HepG2 (cell line): ENCODE results near the gene FNDC3A. TPM values are rescaled to one million over a fixed set of nuclear protein-coding genes. Genes with fewer than 3 reads are reported as not detected.

ENCODE experiments used
- ATAC-seq: fragments of 200-7000 bp; cut with Tn5 transposase; 3 replicates; pipeline ENCODE4 v1.9.1; 2020; ENCODE audit warnings: mild to moderate bottlenecking, moderate library complexity
- BruUV-seq: library from RNA; stranded (reverse); fragments of 400-500 nt; replicated peaks from 2 replicates; lab custom pipeline; 2021; lab: Mats Ljungman, UMichigan
- CTCF ChIA-PET: fragments of 300-600 bp; formaldehyde crosslinking; extraction: SDS; loops from one replicate; lab custom pipeline; 2021; ENCODE audit warnings: low total read pairs, inconsistent platforms, low intra/inter-chr PET ratio; lab: Yijun Ruan, JAX
- POLR2A ChIA-PET: fragments of 350-600 bp; sonication (Branson Sonifier 250); formaldehyde crosslinking; loops from one replicate; lab custom pipeline; 2020; ENCODE audit warnings: antibody characterized with exemption, inconsistent platforms; lab: Yijun Ruan, JAX
- DNase-seq: peaks from one replicate; pipeline ENCODE4 v3.0.0-alpha.2; 2015; ENCODE audit warnings: low spot score
- FAIRE-seq: peaks from 3 replicates; lab custom pipeline; 2011; peaks lifted over from hg19 to GRCh38; lab: Jason Lieb, UNC
- H2AFZ ChIP-seq: one replicate; pipeline ENCODE4 v1.6.1; 2011; ENCODE audit warnings: low read length, inconsistent platforms
- H3K27ac ChIP-seq: fragments of 300-600 bp; 3 replicates; pipeline ENCODE4 v1.8.0; 2011; ENCODE audit warnings: mixed run types, mild to moderate bottlenecking, mixed read lengths, low read length, inconsistent platforms; ENCODE audit not compliant: insufficient read depth; ENCODE audit errors: extremely low read length
- H3K27me3 ChIP-seq, 2 experiments: fragments of 200-600 bp in 1 of 2; 2 replicates in 1 of 2; 3 replicates in 1 of 2; pipeline versions ENCODE4 v1.6.0 to v1.8.0; 2011; ENCODE audit warnings: low read length in 2 of 2, mild to moderate bottlenecking in 2 of 2, moderate library complexity in 2 of 2, inconsistent platforms in 1 of 2; ENCODE audit not compliant: insufficient read depth in 2 of 2, control insufficient read depth in 1 of 2
- H3K36me3 ChIP-seq, 2 experiments: fragments of 200-600 bp in 1 of 2; replicated peaks in 1 of 2; 2 replicates in 1 of 2; 3 replicates in 1 of 2; pipeline versions ENCODE4 v1.5.1 to v1.8.0; 2011; ENCODE audit warnings: low read length in 2 of 2, inconsistent platforms in 1 of 2; ENCODE audit not compliant: insufficient read depth in 2 of 2, control insufficient read depth in 1 of 2
- H3K4me1 ChIP-seq: 2 replicates; pipeline ENCODE4 v1.5.1; 2012; ENCODE audit warnings: low read length, inconsistent platforms; ENCODE audit not compliant: insufficient read depth
- H3K4me2 ChIP-seq: 2 replicates; pipeline ENCODE4 v1.6.0; 2011; ENCODE audit warnings: low read depth, low read length, inconsistent platforms
- H3K4me3 ChIP-seq, 3 experiments: fragments of 200-600 bp in 1 of 3; sonication (generic), shearing (Covaris generic) in 1 of 3; replicated peaks in 1 of 3; 2 replicates each; pipeline ENCODE4 v1.5.1; 2011 to 2016; ENCODE audit warnings: low read length in 3 of 3, inconsistent platforms in 2 of 3, low read depth in 2 of 3, mild to moderate bottlenecking in 2 of 3, control low read depth in 1 of 3, mixed read lengths in 1 of 3; ENCODE audit not compliant: insufficient read depth in 1 of 3
- H3K79me2 ChIP-seq: one replicate; pipeline ENCODE4 v1.6.1; 2011; ENCODE audit warnings: low read length, inconsistent platforms; ENCODE audit not compliant: insufficient read depth
- H3K9ac ChIP-seq: 2 replicates; pipeline ENCODE4 v1.6.0; 2011; ENCODE audit warnings: mild to moderate bottlenecking, low read depth, low read length, inconsistent platforms; ENCODE audit not compliant: insufficient read depth
- H3K9me3 ChIP-seq: 2 replicates; pipeline ENCODE4 v1.5.1; 2012; ENCODE audit warnings: mild to moderate bottlenecking, low read length
- H4K20me1 ChIP-seq: 2 replicates; pipeline ENCODE4 v1.6.0; 2011; ENCODE audit warnings: inconsistent platforms, mild to moderate bottlenecking, low read length, moderate library complexity; ENCODE audit not compliant: insufficient read depth
- EEA1 ChIP-seq: sonication (generic); formaldehyde crosslinking; IDR thresholded peaks from 2 replicates; pipeline ENCODE4 v1.5.1; 2020; ENCODE audit warnings: mild to moderate bottlenecking, missing genetic modification reagents, borderline replicate concordance
- GRHL1 ChIP-seq: sonication (generic); formaldehyde crosslinking; conservative IDR thresholded peaks from 2 replicates; pipeline ENCODE4 v1.8.0; 2022; ENCODE audit warnings: missing genetic modification reagents
- IRX3 ChIP-seq: sonication (generic); formaldehyde crosslinking; IDR thresholded peaks from 2 replicates; pipeline ENCODE4 v1.8.1; 2023; ENCODE audit warnings: mild to moderate bottlenecking, low read depth, missing genetic modification reagents, borderline replicate concordance
- PHF8 ChIP-seq: sonication (generic); formaldehyde crosslinking; IDR thresholded peaks from 2 replicates; pipeline ENCODE4 v1.5.0; 2020; ENCODE audit warnings: missing genetic modification reagents
- POLR2AphosphoS5 ChIP-seq: IDR thresholded peaks from 2 replicates; pipeline ENCODE4 v1.6.1; 2012; ENCODE audit warnings: low read depth, low read length
- ZBTB33 ChIP-seq: sonication (generic); formaldehyde crosslinking; IDR thresholded peaks from 2 replicates; pipeline ENCODE4 v1.4.0; 2020; ENCODE audit warnings: missing genetic modification reagents
- ZNF567 ChIP-seq: sonication (generic); formaldehyde crosslinking; IDR thresholded peaks from 2 replicates; pipeline ENCODE4 v1.8.1; 2023; ENCODE audit warnings: mild to moderate bottlenecking, missing genetic modification reagents, borderline replicate concordance
- in situ Hi-C: cut with HindIII; loops from 2 replicates; pipeline ENCODE4 v1.10.0; 2017; ENCODE audit warnings: low pct_unique_long_range_greater_than_20kb; ENCODE audit not compliant: extremely low pct_ligation_motif_present
- intact Hi-C: fragments of 100-400 bp; cut with micrococcal nuclease; formaldehyde crosslinking; loops from one replicate; pipeline ENCODE4 v1.10.0; 2022; ENCODE audit not compliant: unreplicated experiment
- polyA plus RNA-seq, 8 experiments: library from polyadenylated mRNA; depleted of rRNA in 3 of 8; stranded (reverse) in 7 of 8; unstranded in 1 of 8; fragments of >200 nt; fragmentation: Illumina TruSeq in 4 of 8; extraction: Trizol in 4 of 8; gene quantifications; 2 replicates each; pipeline versions ENCODE4 v1.2.1 to v1.2.3, GENCODE V29; 2011 to 2016; ENCODE audit warnings: low read depth in 4 of 8, missing spikeins in 1 of 8, mixed read lengths in 1 of 8; ENCODE audit not compliant: insufficient read depth in 1 of 8
- total RNA-seq, 5 experiments: library from RNA; depleted of rRNA; stranded (reverse); fragments of >200 nt; fragmentation: Illumina TruSeq; extraction: Trizol; gene quantifications; 2 replicates each; pipeline ENCODE4 v1.2.3, GENCODE V29; 2016; ENCODE audit warnings: low read depth in 1 of 5

Gene FNDC3A
- total and polyA plus RNA-seq, 2 of the 13 experiments (the other 11 are each of a cell fraction or from before 2014, with no cell fraction given): 36.7 to 39.3 TPM

GRCh38 chr13:49245101-49245500, 269.4 kb downstream of the FNDC3A start:
- ChIA-PET POLR2A (no interaction called here), CTCF (no interaction called here)
- Histone ChIP-seq H3K27ac (no peak overlapping the region), H3K27me3 (no peaks in the 10 kb centered on the region; a peak in 1 of 5 replicates), H3K36me3 (no peaks in the 10 kb centered on the region), H3K79me2 (peaks cover 7% of the 10 kb centered on the region), H4K20me1 (no peaks in the 10 kb centered on the region), H3K4me1 (peaks cover 13% of the 10 kb centered on the region), H3K4me3 (no peak overlapping the region), H3K9me3 (no peaks in the 10 kb centered on the region), H2AFZ (no peak overlapping the region), H3K9ac (no peak overlapping the region), H3K4me2 (no peak overlapping the region)
- no peak for DNase-seq
- no TSS peak for BruUV-seq
- no peak for TF ChIP-seq PHF8 (CRISPR knock-in tag)
- TF ChIP-seq ZBTB33 (CRISPR knock-in tag): no peak
- no peak for TF ChIP-seq EEA1 (CRISPR knock-in tag)
- TF ChIP-seq GRHL1 (CRISPR knock-in tag): no peak
- TF ChIP-seq IRX3 (CRISPR knock-in tag): no peak
- no peak for TF ChIP-seq ZNF567 (CRISPR knock-in tag)
- TF ChIP-seq POLR2AphosphoS5: no peak
- in situ Hi-C loops: no loop called here
- ATAC-seq: no peak
- intact Hi-C loops: no loop called here
- FAIRE-seq: no peak
